GM23338 (cell line): ENCODE measurements around the gene TTPAL. TPM values are rescaled to one million over a fixed set of nuclear protein-coding genes. Genes with fewer than 3 reads are reported as not detected.
"Not testable (repeated sequence)": the region's sequence is repeated elsewhere in the genome, so short reads cannot be mapped to it uniquely, and the experiment has no call there.

Experiments used
- ATAC-seq: fragments of 200-7000 bp; cut with Tn5 transposase; 3 replicates; pipeline ENCODE4 v1.9.1; 2020
- DNase-seq: peaks from one replicate; pipeline ENCODE4 v3.0.0-alpha.2; 2015; ENCODE audit warnings: low spot score
- H2AFZ ChIP-seq: fragments of 200-600 bp; sonication (generic); 2 replicates; pipeline ENCODE4 v1.8.0; 2016; ENCODE audit warnings: antibody characterized with exemption, mild to moderate bottlenecking, moderate library complexity
- H3F3A ChIP-seq: fragments of 200-600 bp; sonication (generic); replicated peaks from 2 replicates; pipeline ENCODE4 v1.8.0; 2017; ENCODE audit warnings: antibody characterized with exemption, mixed run types, low read depth
- H3K27ac ChIP-seq: fragments of 200-600 bp; sonication (generic); 2 replicates; pipeline ENCODE4 v1.6.1; 2016; ENCODE audit warnings: low read depth
- H3K27me3 ChIP-seq: fragments of 200-600 bp; sonication (generic); 2 replicates; pipeline ENCODE4 v1.8.0; 2016; ENCODE audit warnings: mild to moderate bottlenecking, mixed run types, moderate library complexity; ENCODE audit not compliant: insufficient read depth
- H3K36me3 ChIP-seq: fragments of 200-600 bp; sonication (generic); 2 replicates; pipeline ENCODE4 v1.8.0; 2016; ENCODE audit warnings: mild to moderate bottlenecking; ENCODE audit not compliant: insufficient read depth
- H3K4me1 ChIP-seq: fragments of 200-600 bp; sonication (generic); 2 replicates; pipeline ENCODE4 v1.8.0; 2016; ENCODE audit warnings: mild to moderate bottlenecking, moderate library complexity; ENCODE audit not compliant: insufficient read depth
- H3K4me2 ChIP-seq: fragments of 200-600 bp; sonication (generic); 2 replicates; pipeline ENCODE4 v1.7.1; 2017; ENCODE audit warnings: mixed run types
- H3K4me3 ChIP-seq: fragments of 200-600 bp; sonication (generic); 2 replicates; pipeline ENCODE4 v1.6.1; 2016; ENCODE audit warnings: mixed run types
- H3K79me2 ChIP-seq: fragments of 200-600 bp; sonication (generic); replicated peaks from 2 replicates; pipeline ENCODE4 v1.8.0; 2017; ENCODE audit warnings: mild to moderate bottlenecking; ENCODE audit not compliant: insufficient read depth
- H3K9me2 ChIP-seq: fragments of 200-600 bp; sonication (generic); 2 replicates; pipeline ENCODE4 v1.8.0; 2017; ENCODE audit not compliant: insufficient read depth
- H4K20me1 ChIP-seq: fragments of 200-600 bp; sonication (generic); replicated peaks from 2 replicates; pipeline ENCODE4 v1.8.0; 2017; ENCODE audit warnings: mild to moderate bottlenecking; ENCODE audit not compliant: insufficient read depth
- H3K27ac Mint-ChIP-seq: 2 replicates; pipeline ENCODE4 v1.8.0; 2020; ENCODE audit warnings: inconsistent platforms, mild to moderate bottlenecking, moderate library complexity, mixed read lengths
- H3K27me3 Mint-ChIP-seq: 3 replicates; pipeline ENCODE4 v1.8.0; 2022; ENCODE audit warnings: low read depth, mild to moderate bottlenecking, moderate library complexity, mixed read lengths, inconsistent platforms; ENCODE audit not compliant: insufficient read depth, poor library complexity
- H3K36me3 Mint-ChIP-seq: 3 replicates; pipeline ENCODE4 v1.8.0; 2021; ENCODE audit warnings: low read depth, mild to moderate bottlenecking, inconsistent platforms, moderate library complexity, mixed read lengths
- H3K4me1 Mint-ChIP-seq: 3 replicates; pipeline ENCODE4 v1.8.0; 2020; ENCODE audit warnings: mild to moderate bottlenecking, inconsistent platforms, mixed read lengths
- H3K4me3 Mint-ChIP-seq: 3 replicates; pipeline ENCODE4 v1.8.0; 2021; ENCODE audit warnings: moderate library complexity, mild to moderate bottlenecking, inconsistent platforms, mixed read lengths
- H3K9me3 Mint-ChIP-seq: 3 replicates; pipeline ENCODE4 v1.8.0; 2020; ENCODE audit warnings: moderate library complexity, mild to moderate bottlenecking, inconsistent platforms, mixed read lengths
- EZH2 ChIP-seq: fragments of 200-600 bp; sonication (generic); IDR thresholded peaks from one replicate; pipeline ENCODE4 v1.8.0; 2017; ENCODE audit warnings: antibody characterized with exemption, mild to moderate bottlenecking, low read depth; ENCODE audit not compliant: unreplicated experiment
- EZH2phosphoT487 ChIP-seq: fragments of 200-600 bp; sonication (generic); IDR thresholded peaks from one replicate; pipeline ENCODE4 v1.8.1; 2018; ENCODE audit warnings: antibody characterized with exemption; ENCODE audit not compliant: unreplicated experiment
- JUNB ChIP-seq: IDR thresholded peaks from one replicate; pipeline ENCODE4 v1.6.1; 2016; ENCODE audit warnings: antibody characterized with exemption; ENCODE audit not compliant: unreplicated experiment
- POLR2AphosphoS5 ChIP-seq: IDR thresholded peaks from 2 replicates; pipeline ENCODE4 v1.6.1; 2016; ENCODE audit warnings: antibody characterized with exemption, low read depth
- STAT1 ChIP-seq: IDR thresholded peaks from one replicate; pipeline ENCODE4 v1.6.1; 2016; ENCODE audit warnings: antibody characterized with exemption; ENCODE audit not compliant: unreplicated experiment
- ZNF114 ChIP-seq: fragments of 250-450 bp; sonication (Bioruptor Pico); IDR thresholded peaks from 2 replicates; pipeline ENCODE4 v1.5.0; 2020; ENCODE audit warnings: mild to moderate bottlenecking, moderate library complexity
- polyA plus RNA-seq: library from polyadenylated mRNA; unstranded; fragments of >200 nt; fragmentation: Nextera tagmentation; extraction: Ambion mirVana; gene quantifications from 2 replicates; pipeline ENCODE4 v1.2.1, GENCODE V29; 2016
- total RNA-seq: library from RNA; depleted of rRNA; stranded (reverse); fragments of >200 nt; shearing (Covaris generic); gene quantifications from 2 replicates; pipeline ENCODE4 v1.2.3, GENCODE V29; 2014
- TF ChIP-seq, protein P1 (sequence below): IDR thresholded peaks from 2 replicates; pipeline ENCODE4 v1.6.1; 2016; ENCODE audit warnings: antibody characterized with exemption
- TF ChIP-seq, protein P2 (sequence below), 2 experiments: fragments of 200-600 bp in 1 of 2; sonication (generic) in 1 of 2; conservative IDR thresholded peaks; 2 replicates each; pipeline versions ENCODE4 v1.5.1 to v1.6.1; 2016 to 2017; ENCODE audit warnings: antibody characterized with exemption in 2 of 2, low read depth in 2 of 2, mild to moderate bottlenecking in 2 of 2, moderate library complexity in 1 of 2
- TF ChIP-seq, protein P3 (sequence below): IDR thresholded peaks from one replicate; pipeline ENCODE4 v1.6.1; 2018; ENCODE audit warnings: antibody characterized with exemption; ENCODE audit not compliant: unreplicated experiment

TTPAL gene
- total and polyA plus RNA-seq, 2 experiments from 2014 or later: 3.7 to 10.2 TPM

DNA sequence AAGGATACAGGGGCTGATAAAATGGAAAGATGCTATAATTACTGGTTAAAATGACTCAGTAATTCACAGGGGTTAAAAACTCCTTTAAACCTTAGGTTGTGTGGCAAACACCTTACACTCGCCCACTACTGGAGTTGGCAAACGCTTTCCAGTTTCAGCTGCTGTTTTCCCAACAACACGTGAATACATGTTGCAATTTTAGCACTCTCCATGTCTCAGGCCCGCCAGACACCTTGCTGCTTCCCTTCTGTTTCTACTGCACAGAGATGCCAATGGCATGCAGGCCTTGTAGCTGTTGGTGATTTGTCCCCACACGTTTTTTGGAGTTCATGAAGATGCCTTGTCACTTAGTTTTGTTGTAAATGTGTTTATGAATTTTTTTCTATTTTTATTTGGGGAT is 5.3 kb upstream of the TTPAL start (continued):
- TF ChIP-seq, protein P1, sequence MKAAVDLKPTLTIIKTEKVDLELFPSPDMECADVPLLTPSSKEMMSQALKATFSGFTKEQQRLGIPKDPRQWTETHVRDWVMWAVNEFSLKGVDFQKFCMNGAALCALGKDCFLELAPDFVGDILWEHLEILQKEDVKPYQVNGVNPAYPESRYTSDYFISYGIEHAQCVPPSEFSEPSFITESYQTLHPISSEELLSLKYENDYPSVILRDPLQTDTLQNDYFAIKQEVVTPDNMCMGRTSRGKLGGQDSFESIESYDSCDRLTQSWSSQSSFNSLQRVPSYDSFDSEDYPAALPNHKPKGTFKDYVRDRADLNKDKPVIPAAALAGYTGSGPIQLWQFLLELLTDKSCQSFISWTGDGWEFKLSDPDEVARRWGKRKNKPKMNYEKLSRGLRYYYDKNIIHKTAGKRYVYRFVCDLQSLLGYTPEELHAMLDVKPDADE: no peak
- TF ChIP-seq JUNB: no peak
- TF ChIP-seq POLR2AphosphoS5: no peak
- TF ChIP-seq STAT1: no peak

DNA sequence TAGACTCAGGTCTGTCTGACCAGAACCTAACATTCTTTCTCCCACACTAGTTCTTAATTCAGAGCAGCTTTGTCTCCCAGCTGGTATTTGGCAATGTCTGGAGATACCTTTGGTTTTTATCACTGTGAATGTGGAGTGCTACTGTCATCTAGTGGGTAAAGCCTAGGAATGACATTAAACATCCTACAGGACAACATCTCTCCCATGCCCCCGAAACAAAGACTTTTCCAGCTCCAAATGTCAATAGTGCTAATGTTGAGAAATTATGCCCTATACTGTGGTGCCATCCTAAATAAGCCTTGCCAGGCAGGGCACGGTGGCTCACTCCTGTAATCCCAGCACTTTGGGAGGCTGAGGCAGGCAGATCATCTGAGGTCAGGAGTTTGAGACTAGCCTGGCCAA is 4.2 kb upstream of the TTPAL start:
- TF ChIP-seq, protein P2, sequence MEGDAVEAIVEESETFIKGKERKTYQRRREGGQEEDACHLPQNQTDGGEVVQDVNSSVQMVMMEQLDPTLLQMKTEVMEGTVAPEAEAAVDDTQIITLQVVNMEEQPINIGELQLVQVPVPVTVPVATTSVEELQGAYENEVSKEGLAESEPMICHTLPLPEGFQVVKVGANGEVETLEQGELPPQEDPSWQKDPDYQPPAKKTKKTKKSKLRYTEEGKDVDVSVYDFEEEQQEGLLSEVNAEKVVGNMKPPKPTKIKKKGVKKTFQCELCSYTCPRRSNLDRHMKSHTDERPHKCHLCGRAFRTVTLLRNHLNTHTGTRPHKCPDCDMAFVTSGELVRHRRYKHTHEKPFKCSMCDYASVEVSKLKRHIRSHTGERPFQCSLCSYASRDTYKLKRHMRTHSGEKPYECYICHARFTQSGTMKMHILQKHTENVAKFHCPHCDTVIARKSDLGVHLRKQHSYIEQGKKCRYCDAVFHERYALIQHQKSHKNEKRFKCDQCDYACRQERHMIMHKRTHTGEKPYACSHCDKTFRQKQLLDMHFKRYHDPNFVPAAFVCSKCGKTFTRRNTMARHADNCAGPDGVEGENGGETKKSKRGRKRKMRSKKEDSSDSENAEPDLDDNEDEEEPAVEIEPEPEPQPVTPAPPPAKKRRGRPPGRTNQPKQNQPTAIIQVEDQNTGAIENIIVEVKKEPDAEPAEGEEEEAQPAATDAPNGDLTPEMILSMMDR (conservative IDR thresholded peaks at IDR 0.05; ENCODE audit: low read depth in 2 of 2): peak; percentile 31 to 48
- TF ChIP-seq STAT1: no peak
- DNase-seq (peak; percentile 36), ATAC-seq (no peak)
- peaks cover 5% of the 10 kb centered on the region; the same call in 1 of the 2 replicates for H3K4me1 ChIP-seq
- no peak overlapping the region for H3K4me3 Mint-ChIP-seq
- no peaks in the 10 kb centered on the region for H3K9me3 Mint-ChIP-seq
- no peaks in the 10 kb centered on the region for H4K20me1 ChIP-seq
- peaks cover 12% of the 10 kb centered on the region for H3K27me3 Mint-ChIP-seq
- no peak overlapping the region for H3K4me2 ChIP-seq
- no peak overlapping the region for H3K27ac Mint-ChIP-seq
- no peaks in the 10 kb centered on the region for H3K27me3 ChIP-seq
- no peak overlapping the region for H2AFZ ChIP-seq
- H3F3A ChIP-seq: no peaks in the 10 kb centered on the region
- H3K4me3 ChIP-seq: no peak overlapping the region
- H3K36me3 Mint-ChIP-seq: no peaks in the 10 kb centered on the region
- no peak overlapping the region for H3K27ac ChIP-seq
- no peaks in the 10 kb centered on the region for H3K9me2 ChIP-seq
- no peaks in the 10 kb centered on the region for H3K36me3 ChIP-seq
- peaks cover 15% of the 10 kb centered on the region; the same call in 2 of the 3 replicates for H3K4me1 Mint-ChIP-seq
- peaks cover 2% of the 10 kb centered on the region for H3K79me2 ChIP-seq

DNA sequence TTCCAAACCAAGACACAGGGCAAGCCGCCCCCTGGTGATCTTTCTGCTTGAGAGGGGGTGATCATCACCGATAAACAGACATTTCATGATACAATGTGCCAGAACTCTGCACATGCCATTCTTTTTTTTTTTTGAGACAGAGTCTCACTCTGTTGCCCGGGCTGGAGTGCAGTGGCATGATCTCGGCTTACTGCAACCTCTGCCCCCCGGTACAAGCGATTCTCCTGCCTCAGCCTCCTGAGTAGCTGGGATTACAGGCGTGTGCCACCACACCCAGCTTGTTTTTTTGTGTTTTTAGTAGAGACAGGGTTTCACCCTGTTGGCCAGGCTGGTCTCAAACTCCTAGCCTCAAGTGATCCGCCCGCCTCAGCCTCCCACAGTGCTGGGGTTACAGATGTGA is 3.4 kb upstream of the TTPAL start:
- not testable (repeated sequence) for H2AFZ ChIP-seq, H3K4me2 ChIP-seq, H3K4me3 ChIP-seq, H3K4me1 ChIP-seq, H3K36me3 Mint-ChIP-seq, H3K27ac ChIP-seq, H3K27ac Mint-ChIP-seq, H3K9me2 ChIP-seq, H3K27me3 Mint-ChIP-seq, H3K36me3 ChIP-seq, H4K20me1 ChIP-seq, H3F3A ChIP-seq, H3K4me3 Mint-ChIP-seq, H3K9me3 Mint-ChIP-seq, H3K79me2 ChIP-seq, H3K27me3 ChIP-seq, DNase-seq, ATAC-seq
- H3K4me1 Mint-ChIP-seq: peaks cover 20% of the 10 kb centered on the region; the same call in 2 of the 3 replicates

DNA sequence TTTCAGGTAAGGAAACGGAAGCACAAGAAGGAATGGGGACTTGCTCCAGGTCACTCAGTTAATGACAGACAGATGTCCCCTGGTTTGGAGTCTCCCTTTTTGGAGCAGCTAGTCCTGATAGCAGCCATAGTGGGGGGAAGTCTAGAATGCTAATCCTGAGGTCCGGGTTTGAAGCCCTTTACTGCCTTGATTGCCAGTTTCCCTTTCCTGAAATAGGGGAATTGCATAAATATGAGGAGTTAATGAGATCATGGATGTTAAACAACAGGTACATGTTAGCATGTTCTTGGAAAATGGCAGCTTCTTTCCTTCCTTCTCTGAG is 341 bp upstream of the TTPAL start:
- peak overlapping the region; percentile 91 for H3K4me3 Mint-ChIP-seq
- peak overlapping the region; percentile 91; the same call in 1 of the 2 replicates for H3K27ac Mint-ChIP-seq
- Histone ChIP-seq H3F3A (no peaks in the 10 kb centered on the region), H3K4me2 (peak overlapping the region; percentile 96), H3K36me3 (no peaks in the 10 kb centered on the region), H4K20me1 (no peaks in the 10 kb centered on the region), H3K79me2 (peaks cover 7% of the 10 kb centered on the region), H3K4me3 (peak overlapping the region; percentile 91), H3K9me2 (no peaks in the 10 kb centered on the region), H3K27ac (no peak overlapping the region), H3K4me1 (peaks cover 5% of the 10 kb centered on the region; the same call in 1 of the 2 replicates), H3K27me3 (no peaks in the 10 kb centered on the region), H2AFZ (peak overlapping the region; percentile 90; the same call in 1 of the 2 replicates)
- peaks cover 13% of the 10 kb centered on the region; the same call in 2 of the 3 replicates for H3K4me1 Mint-ChIP-seq
- H3K27me3 Mint-ChIP-seq: peaks cover 10% of the 10 kb centered on the region
- H3K9me3 Mint-ChIP-seq: no peaks in the 10 kb centered on the region
- DNase-seq (no peak), ATAC-seq (no peak)
- H3K36me3 Mint-ChIP-seq: no peaks in the 10 kb centered on the region; the same call in 2 of the 3 replicates
- TF ChIP-seq EZH2phosphoT487 (no peak), ZNF114 (CRISPR knock-in tag) (no peak), EZH2 (no peak)
- TF ChIP-seq, protein P2 (conservative IDR thresholded peaks at IDR 0.05; ENCODE audit: low read depth in 2 of 2): no peak
- TF ChIP-seq, protein P3, sequence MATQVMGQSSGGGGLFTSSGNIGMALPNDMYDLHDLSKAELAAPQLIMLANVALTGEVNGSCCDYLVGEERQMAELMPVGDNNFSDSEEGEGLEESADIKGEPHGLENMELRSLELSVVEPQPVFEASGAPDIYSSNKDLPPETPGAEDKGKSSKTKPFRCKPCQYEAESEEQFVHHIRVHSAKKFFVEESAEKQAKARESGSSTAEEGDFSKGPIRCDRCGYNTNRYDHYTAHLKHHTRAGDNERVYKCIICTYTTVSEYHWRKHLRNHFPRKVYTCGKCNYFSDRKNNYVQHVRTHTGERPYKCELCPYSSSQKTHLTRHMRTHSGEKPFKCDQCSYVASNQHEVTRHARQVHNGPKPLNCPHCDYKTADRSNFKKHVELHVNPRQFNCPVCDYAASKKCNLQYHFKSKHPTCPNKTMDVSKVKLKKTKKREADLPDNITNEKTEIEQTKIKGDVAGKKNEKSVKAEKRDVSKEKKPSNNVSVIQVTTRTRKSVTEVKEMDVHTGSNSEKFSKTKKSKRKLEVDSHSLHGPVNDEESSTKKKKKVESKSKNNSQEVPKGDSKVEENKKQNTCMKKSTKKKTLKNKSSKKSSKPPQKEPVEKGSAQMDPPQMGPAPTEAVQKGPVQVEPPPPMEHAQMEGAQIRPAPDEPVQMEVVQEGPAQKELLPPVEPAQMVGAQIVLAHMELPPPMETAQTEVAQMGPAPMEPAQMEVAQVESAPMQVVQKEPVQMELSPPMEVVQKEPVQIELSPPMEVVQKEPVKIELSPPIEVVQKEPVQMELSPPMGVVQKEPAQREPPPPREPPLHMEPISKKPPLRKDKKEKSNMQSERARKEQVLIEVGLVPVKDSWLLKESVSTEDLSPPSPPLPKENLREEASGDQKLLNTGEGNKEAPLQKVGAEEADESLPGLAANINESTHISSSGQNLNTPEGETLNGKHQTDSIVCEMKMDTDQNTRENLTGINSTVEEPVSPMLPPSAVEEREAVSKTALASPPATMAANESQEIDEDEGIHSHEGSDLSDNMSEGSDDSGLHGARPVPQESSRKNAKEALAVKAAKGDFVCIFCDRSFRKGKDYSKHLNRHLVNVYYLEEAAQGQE: no peak
